OCI-LY7 (cell line): ENCODE measurements around the gene NDUFAF4.

Experiments used
- EZH2phosphoT487 ChIP-seq: fragments of 200-600 bp; sonication (generic); IDR thresholded peaks from 2 replicates; pipeline ENCODE4 v1.6.1; 2018; ENCODE audit warnings: low read depth, borderline replicate concordance, mild to moderate bottlenecking, mixed run types, antibody characterized with exemption, low read length, moderate library complexity, mixed read lengths
- TF ChIP-seq, protein P1 (sequence below): fragments of 200-600 bp; sonication (generic); conservative IDR thresholded peaks from 2 replicates; pipeline ENCODE4 v1.5.1; 2014; ENCODE audit warnings: mild to moderate bottlenecking, antibody characterized with exemption, low read length, moderate library complexity, mixed read lengths

DNA sequence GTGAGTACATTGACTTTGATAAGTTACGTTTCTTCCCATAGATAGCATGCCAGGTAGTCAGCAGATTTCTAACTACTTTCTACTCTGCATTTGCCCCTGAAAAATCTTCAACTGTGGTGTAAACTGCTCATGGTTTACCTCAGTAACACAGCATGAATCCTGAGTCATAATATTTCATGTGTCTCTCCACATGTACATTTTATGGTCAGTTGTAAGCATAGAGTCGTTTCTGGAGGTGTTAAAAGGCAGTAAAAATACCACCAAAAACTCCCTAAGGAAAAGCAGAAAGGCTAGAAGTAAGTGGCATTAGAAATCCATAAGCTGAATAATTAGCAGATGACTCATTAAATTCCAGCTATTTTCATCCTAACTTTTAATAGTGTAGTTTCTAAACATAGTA, 56.3 kb downstream of the NDUFAF4 start:
- TF ChIP-seq, protein P1, sequence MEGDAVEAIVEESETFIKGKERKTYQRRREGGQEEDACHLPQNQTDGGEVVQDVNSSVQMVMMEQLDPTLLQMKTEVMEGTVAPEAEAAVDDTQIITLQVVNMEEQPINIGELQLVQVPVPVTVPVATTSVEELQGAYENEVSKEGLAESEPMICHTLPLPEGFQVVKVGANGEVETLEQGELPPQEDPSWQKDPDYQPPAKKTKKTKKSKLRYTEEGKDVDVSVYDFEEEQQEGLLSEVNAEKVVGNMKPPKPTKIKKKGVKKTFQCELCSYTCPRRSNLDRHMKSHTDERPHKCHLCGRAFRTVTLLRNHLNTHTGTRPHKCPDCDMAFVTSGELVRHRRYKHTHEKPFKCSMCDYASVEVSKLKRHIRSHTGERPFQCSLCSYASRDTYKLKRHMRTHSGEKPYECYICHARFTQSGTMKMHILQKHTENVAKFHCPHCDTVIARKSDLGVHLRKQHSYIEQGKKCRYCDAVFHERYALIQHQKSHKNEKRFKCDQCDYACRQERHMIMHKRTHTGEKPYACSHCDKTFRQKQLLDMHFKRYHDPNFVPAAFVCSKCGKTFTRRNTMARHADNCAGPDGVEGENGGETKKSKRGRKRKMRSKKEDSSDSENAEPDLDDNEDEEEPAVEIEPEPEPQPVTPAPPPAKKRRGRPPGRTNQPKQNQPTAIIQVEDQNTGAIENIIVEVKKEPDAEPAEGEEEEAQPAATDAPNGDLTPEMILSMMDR: no peak
- TF ChIP-seq EZH2phosphoT487: no peak
